Neural cell (in vitro differentiated cells): ENCODE measurements around the gene CCM2L. TPM values are rescaled to one million over a fixed set of nuclear protein-coding genes. Genes with fewer than 3 reads are reported as not detected.

Source experiments
- H2AFZ ChIP-seq: fragments of 200-600, 300-800 bp; sonication (generic), shearing (Covaris generic); 2 replicates; pipeline ENCODE4 v1.6.0; 2014; ENCODE audit warnings: low read depth, mild to moderate bottlenecking, antibody characterized with exemption, low read length, moderate library complexity
- H3F3A ChIP-seq: fragments of 200-600 bp; shearing (Covaris generic); 2 replicates; pipeline ENCODE4 v1.6.1; 2016; ENCODE audit warnings: mild to moderate bottlenecking, moderate library complexity, mixed read lengths, antibody characterized with exemption, low read length; ENCODE audit not compliant: insufficient read depth, poor library complexity, severe bottlenecking
- H3K27ac ChIP-seq: fragments of 200-600, 300-800 bp; sonication (generic), shearing (Covaris generic); 2 replicates; pipeline ENCODE4 v1.5.1; 2014; ENCODE audit warnings: mild to moderate bottlenecking, low read length, moderate library complexity
- H3K27me3 ChIP-seq: fragments of 300-800, 200-600 bp; sonication (generic), shearing (Covaris generic); 2 replicates; pipeline ENCODE4 v1.6.0; 2014; ENCODE audit warnings: mild to moderate bottlenecking, low read depth, low read length, moderate library complexity; ENCODE audit not compliant: insufficient read depth
- H3K36me3 ChIP-seq: fragments of 300-800, 200-600 bp; sonication (generic), shearing (Covaris generic); 2 replicates; pipeline ENCODE4 v1.5.1; 2014; ENCODE audit warnings: mild to moderate bottlenecking, antibody characterized with exemption, low read length, moderate library complexity; ENCODE audit not compliant: insufficient read depth
- H3K4me2 ChIP-seq: fragments of 300-800, 200-600 bp; sonication (generic), shearing (Covaris generic); 2 replicates; pipeline ENCODE4 v1.6.0; 2014; ENCODE audit warnings: mild to moderate bottlenecking, low read length
- H3K4me3 ChIP-seq: fragments of 300-800, 200-600 bp; sonication (generic), shearing (Covaris generic); 2 replicates; pipeline ENCODE4 v1.5.1; 2014; ENCODE audit warnings: mild to moderate bottlenecking, low read length, moderate library complexity
- H3K79me2 ChIP-seq: fragments of 200-600 bp; shearing (Covaris generic); replicated peaks from 2 replicates; pipeline ENCODE4 v1.6.0; 2014; ENCODE audit warnings: mild to moderate bottlenecking, low read length, moderate library complexity; ENCODE audit not compliant: insufficient read depth
- H3K9ac ChIP-seq: fragments of 300-800, 200-600 bp; sonication (generic), shearing (Covaris generic); 2 replicates; pipeline ENCODE4 v1.6.1; 2016; ENCODE audit warnings: mild to moderate bottlenecking, low read length, mixed read lengths
- H3K9me2 ChIP-seq: fragments of 200-600 bp; shearing (Covaris generic); 2 replicates; pipeline ENCODE4 v1.6.1; 2016; ENCODE audit warnings: mild to moderate bottlenecking, low read length, mixed read lengths; ENCODE audit not compliant: insufficient read depth
- H3K9me3 ChIP-seq: fragments of 200-600, 300-800 bp; sonication (generic), shearing (Covaris generic); 2 replicates; pipeline ENCODE4 v1.6.1; 2016; ENCODE audit warnings: mild to moderate bottlenecking, mixed run types, low read length, moderate library complexity, mixed read lengths
- H4K20me1 ChIP-seq: fragments of 200-600 bp; shearing (Covaris generic); 2 replicates; pipeline ENCODE4 v1.6.1; 2016; ENCODE audit warnings: mild to moderate bottlenecking, mixed run types; ENCODE audit not compliant: insufficient read depth
- EP300 ChIP-seq: fragments of 450-650 bp; conservative IDR thresholded peaks from 2 replicates; pipeline ENCODE4 v1.6.1; 2014; ENCODE audit warnings: antibody characterized with exemption, mild to moderate bottlenecking, moderate library complexity; ENCODE audit not compliant: poor library complexity, severe bottlenecking
- EZH2 ChIP-seq: fragments of 200-600, 300-800 bp; shearing (Covaris generic), sonication (generic); IDR thresholded peaks from 2 replicates; pipeline ENCODE4 v1.6.1; 2014; ENCODE audit warnings: antibody characterized with exemption, low read length, borderline replicate concordance, mild to moderate bottlenecking; ENCODE audit not compliant: insufficient read depth, poor library complexity, severe bottlenecking
- MXI1 ChIP-seq: fragments of 450-650 bp; conservative IDR thresholded peaks from 2 replicates; pipeline ENCODE4 v1.6.1; 2014; ENCODE audit warnings: antibody characterized with exemption, mild to moderate bottlenecking; ENCODE audit not compliant: poor library complexity, severe bottlenecking
- POLR2AphosphoS5 ChIP-seq: IDR thresholded peaks from 2 replicates; pipeline ENCODE4 v1.6.1; 2012
- RAD21 ChIP-seq: fragments of 450-650 bp; conservative IDR thresholded peaks from 2 replicates; pipeline ENCODE4 v1.6.1; 2014; ENCODE audit warnings: antibody characterized with exemption, mild to moderate bottlenecking, moderate library complexity
- REST ChIP-seq: IDR thresholded peaks from 2 replicates; pipeline ENCODE4 v1.6.1; 2012; ENCODE audit warnings: borderline replicate concordance
- SMC3 ChIP-seq: fragments of 450-650 bp; conservative IDR thresholded peaks from 2 replicates; pipeline ENCODE4 v1.6.1; 2014; ENCODE audit warnings: antibody characterized with exemption, mild to moderate bottlenecking, moderate library complexity; ENCODE audit not compliant: poor library complexity
- TAF1 ChIP-seq: IDR thresholded peaks from 2 replicates; pipeline ENCODE4 v1.6.1; 2012; ENCODE audit warnings: low read depth
- polyA plus RNA-seq: library from polyadenylated mRNA; depleted of rRNA; stranded (reverse); fragments of >200 nt; gene quantifications from 2 replicates; pipeline ENCODE4 v1.2.3, GENCODE V29; 2014
- TF ChIP-seq, protein P1 (sequence below): fragments of 450-650 bp; IDR thresholded peaks from 2 replicates; pipeline ENCODE4 v1.5.1; 2014; ENCODE audit warnings: antibody characterized with exemption, mild to moderate bottlenecking, moderate library complexity; ENCODE audit not compliant: poor library complexity, severe bottlenecking

Gene CCM2L
- polyA plus RNA-seq, 1 donor from 2014 or later, result 3.0 TPM

GRCh38 chr20:32036252-32036651 is 26.0 kb downstream of the CCM2L start:
- H3K4me2 ChIP-seq, result no peak overlapping the region
- H3K79me2 ChIP-seq, result no peaks in the 10 kb centered on the region
- no peaks in the 10 kb centered on the region for H3F3A ChIP-seq
- no peaks in the 10 kb centered on the region for H4K20me1 ChIP-seq
- H3K9ac ChIP-seq, result no peak overlapping the region
- no peak for TF ChIP-seq MXI1
- no peak for TF ChIP-seq RAD21
- TF ChIP-seq TAF1, result no peak
- no peak for TF ChIP-seq REST
- no peak for TF ChIP-seq EZH2
- no peak for TF ChIP-seq POLR2AphosphoS5
- TF ChIP-seq, protein P1, sequence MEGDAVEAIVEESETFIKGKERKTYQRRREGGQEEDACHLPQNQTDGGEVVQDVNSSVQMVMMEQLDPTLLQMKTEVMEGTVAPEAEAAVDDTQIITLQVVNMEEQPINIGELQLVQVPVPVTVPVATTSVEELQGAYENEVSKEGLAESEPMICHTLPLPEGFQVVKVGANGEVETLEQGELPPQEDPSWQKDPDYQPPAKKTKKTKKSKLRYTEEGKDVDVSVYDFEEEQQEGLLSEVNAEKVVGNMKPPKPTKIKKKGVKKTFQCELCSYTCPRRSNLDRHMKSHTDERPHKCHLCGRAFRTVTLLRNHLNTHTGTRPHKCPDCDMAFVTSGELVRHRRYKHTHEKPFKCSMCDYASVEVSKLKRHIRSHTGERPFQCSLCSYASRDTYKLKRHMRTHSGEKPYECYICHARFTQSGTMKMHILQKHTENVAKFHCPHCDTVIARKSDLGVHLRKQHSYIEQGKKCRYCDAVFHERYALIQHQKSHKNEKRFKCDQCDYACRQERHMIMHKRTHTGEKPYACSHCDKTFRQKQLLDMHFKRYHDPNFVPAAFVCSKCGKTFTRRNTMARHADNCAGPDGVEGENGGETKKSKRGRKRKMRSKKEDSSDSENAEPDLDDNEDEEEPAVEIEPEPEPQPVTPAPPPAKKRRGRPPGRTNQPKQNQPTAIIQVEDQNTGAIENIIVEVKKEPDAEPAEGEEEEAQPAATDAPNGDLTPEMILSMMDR, result no peak
- TF ChIP-seq EP300, result no peak
- TF ChIP-seq SMC3, result no peak
- no peaks in the 10 kb centered on the region for H3K36me3 ChIP-seq
- peaks cover 15% of the 10 kb centered on the region for H3K27me3 ChIP-seq
- no peak overlapping the region for H3K4me3 ChIP-seq
- H3K9me2 ChIP-seq, result no peaks in the 10 kb centered on the region
- no peak overlapping the region for H2AFZ ChIP-seq
- no peak overlapping the region for H3K27ac ChIP-seq
- H3K9me3 ChIP-seq, result no peaks in the 10 kb centered on the region

GRCh38 chr20:32036716-32037485 is 26.7 kb downstream of the CCM2L start:
- Histone ChIP-seq H3K36me3 (no peaks in the 10 kb centered on the region), H3K27ac (no peak overlapping the region), H4K20me1 (no peaks in the 10 kb centered on the region), H3K9me2 (no peaks in the 10 kb centered on the region), H3K27me3 (peaks cover 9% of the 10 kb centered on the region), H2AFZ (no peak overlapping the region), H3K4me2 (no peak overlapping the region), H3K9ac (no peak overlapping the region), H3K79me2 (no peaks in the 10 kb centered on the region), H3F3A (no peaks in the 10 kb centered on the region), H3K4me3 (no peak overlapping the region), H3K9me3 (no peaks in the 10 kb centered on the region)
- TF ChIP-seq, protein P1, result no peak
- TF ChIP-seq SMC3 (no peak), RAD21 (no peak), EZH2 (no peak), MXI1 (no peak), POLR2AphosphoS5 (no peak), REST (no peak), EP300 (no peak), TAF1 (no peak)
